ENCODE data around the gene RAB3D. TPM values are rescaled to one million over a fixed set of nuclear protein-coding genes. Genes with fewer than 3 reads are reported as not detected.

The RAB3D gene
- total and polyA plus RNA-seq, 9 donors, result 4.1 to 10.7 (median 6.2) TPM

- Histone ChIP-seq H3K27ac (ENCODE audit: low read length) (no peak overlapping the region), H3K4me3 (ENCODE audit: low read length) (no peak overlapping the region), H3K36me3 (ENCODE audit: control insufficient read depth, insufficient read depth, low read length) (peaks cover 16% of the 10 kb centered on the region), H3K27me3 (ENCODE audit: control insufficient read depth, insufficient read depth, low read length) (no peaks in the 10 kb centered on the region), H3K4me1 (ENCODE audit: control insufficient read depth, insufficient read depth, low read length) (no peaks in the 10 kb centered on the region), H3K9me3 (replicated peaks; ENCODE audit: control insufficient read depth, low read depth, low read length) (no peaks in the 10 kb centered on the region)
- no CpG with 5 or more reads among the region's 2 CpGs for WGBS (ENCODE audit: insufficient coverage)
- DNase-seq, result no peak
Measured at GRCh38 chr19:11367528-11367927, 28.1 kb upstream of the RAB3D start.

GRCh38 chr19:11365557-11366117 lies 26.2 kb upstream of the RAB3D start:
- H3K9me3 ChIP-seq (replicated peaks; ENCODE audit: control insufficient read depth, low read depth, low read length), result no peaks in the 10 kb centered on the region
- no peak overlapping the region for H3K27ac ChIP-seq (ENCODE audit: low read length)
- no peak overlapping the region for H3K4me3 ChIP-seq (ENCODE audit: low read length)
- 30% methylated on average over 2 of the region's 7 CpGs for WGBS (ENCODE audit: insufficient coverage)
- H3K27me3 ChIP-seq (ENCODE audit: control insufficient read depth, insufficient read depth, low read length), result peaks cover 12% of the 10 kb centered on the region
- peaks cover 6% of the 10 kb centered on the region for H3K4me1 ChIP-seq (ENCODE audit: control insufficient read depth, insufficient read depth, low read length)
- H3K36me3 ChIP-seq (ENCODE audit: control insufficient read depth, insufficient read depth, low read length), result peaks cover 26% of the 10 kb centered on the region
- no peak for DNase-seq

GRCh38 chr19:11364935-11365334 lies 25.5 kb upstream of the RAB3D start:
- peaks cover 26% of the 10 kb centered on the region for H3K36me3 ChIP-seq (ENCODE audit: control insufficient read depth, insufficient read depth, low read length)
- peaks cover 12% of the 10 kb centered on the region for H3K27me3 ChIP-seq (ENCODE audit: control insufficient read depth, insufficient read depth, low read length)
- H3K27ac ChIP-seq (ENCODE audit: low read length), result no peak overlapping the region
- DNase-seq, result no peak
- 30% methylated on average over 2 of the region's 5 CpGs for WGBS (ENCODE audit: insufficient coverage)
- peaks cover 6% of the 10 kb centered on the region for H3K4me1 ChIP-seq (ENCODE audit: control insufficient read depth, insufficient read depth, low read length)
- H3K4me3 ChIP-seq (ENCODE audit: low read length), result no peak overlapping the region
- no peaks in the 10 kb centered on the region for H3K9me3 ChIP-seq (replicated peaks; ENCODE audit: control insufficient read depth, low read depth, low read length)

GRCh38 chr19:11364296-11364904 lies 24.9 kb upstream of the RAB3D start:
- no peaks in the 10 kb centered on the region for H3K9me3 ChIP-seq (replicated peaks; ENCODE audit: control insufficient read depth, low read depth, low read length)
- H3K4me1 ChIP-seq (ENCODE audit: control insufficient read depth, insufficient read depth, low read length), result peaks cover 6% of the 10 kb centered on the region
- H3K36me3 ChIP-seq (ENCODE audit: control insufficient read depth, insufficient read depth, low read length), result peaks cover 28% of the 10 kb centered on the region
- no peak overlapping the region for H3K4me3 ChIP-seq (ENCODE audit: low read length)
- no peak overlapping the region for H3K27ac ChIP-seq (ENCODE audit: low read length)
- DNase-seq, result no peak
- H3K27me3 ChIP-seq (ENCODE audit: control insufficient read depth, insufficient read depth, low read length), result peaks cover 12% of the 10 kb centered on the region
- WGBS (ENCODE audit: insufficient coverage), result 79% methylated on average over 25 of the region's 28 CpGs

GRCh38 chr19:11363881-11364280 lies 24.4 kb upstream of the RAB3D start:
- Histone ChIP-seq H3K27me3 (ENCODE audit: control insufficient read depth, insufficient read depth, low read length) (peaks cover 12% of the 10 kb centered on the region), H3K4me3 (ENCODE audit: low read length) (no peak overlapping the region), H3K27ac (ENCODE audit: low read length) (no peak overlapping the region), H3K4me1 (ENCODE audit: control insufficient read depth, insufficient read depth, low read length) (peaks cover 6% of the 10 kb centered on the region), H3K36me3 (ENCODE audit: control insufficient read depth, insufficient read depth, low read length) (peaks cover 30% of the 10 kb centered on the region), H3K9me3 (replicated peaks; ENCODE audit: control insufficient read depth, low read depth, low read length) (no peaks in the 10 kb centered on the region)
- WGBS (ENCODE audit: insufficient coverage), result 89% methylated on average over 7 of the region's 10 CpGs
- no peak for DNase-seq

- DNase-seq, result no peak
- Histone ChIP-seq H3K27me3 (ENCODE audit: control insufficient read depth, insufficient read depth, low read length) (peaks cover 12% of the 10 kb centered on the region), H3K9me3 (replicated peaks; ENCODE audit: control insufficient read depth, low read depth, low read length) (no peaks in the 10 kb centered on the region), H3K27ac (ENCODE audit: low read length) (no peak overlapping the region), H3K4me1 (ENCODE audit: control insufficient read depth, insufficient read depth, low read length) (peaks cover 6% of the 10 kb centered on the region), H3K4me3 (ENCODE audit: low read length) (no peak overlapping the region), H3K36me3 (ENCODE audit: control insufficient read depth, insufficient read depth, low read length) (peaks cover 30% of the 10 kb centered on the region)
- WGBS (ENCODE audit: insufficient coverage), result 60% methylated on average over 30 of the region's 35 CpGs
Measured at GRCh38 chr19:11361771-11362731, 22.6 kb upstream of the RAB3D start.

- 33% methylated on average over 42 of the region's 43 CpGs for WGBS (ENCODE audit: insufficient coverage)
- peaks cover 30% of the 10 kb centered on the region for H3K36me3 ChIP-seq (ENCODE audit: control insufficient read depth, insufficient read depth, low read length)
- H3K27ac ChIP-seq (ENCODE audit: low read length), result no peak overlapping the region
- H3K4me1 ChIP-seq (ENCODE audit: control insufficient read depth, insufficient read depth, low read length), result peaks cover 13% of the 10 kb centered on the region
- H3K4me3 ChIP-seq (ENCODE audit: low read length), result no peak overlapping the region
- DNase-seq, result no peak
- H3K9me3 ChIP-seq (replicated peaks; ENCODE audit: control insufficient read depth, low read depth, low read length), result no peaks in the 10 kb centered on the region
- peaks cover 12% of the 10 kb centered on the region for H3K27me3 ChIP-seq (ENCODE audit: control insufficient read depth, insufficient read depth, low read length)
Measured at GRCh38 chr19:11361037-11361770, 21.7 kb upstream of the RAB3D start.

GRCh38 chr19:11359421-11359820 lies 20.0 kb upstream of the RAB3D start:
- H3K4me3 ChIP-seq (ENCODE audit: low read length), result no peak overlapping the region
- WGBS (ENCODE audit: insufficient coverage), result 80% methylated on average over 8 of the region's 11 CpGs
- DNase-seq, result no peak
- H3K36me3 ChIP-seq (ENCODE audit: control insufficient read depth, insufficient read depth, low read length), result peaks cover 16% of the 10 kb centered on the region
- H3K27me3 ChIP-seq (ENCODE audit: control insufficient read depth, insufficient read depth, low read length), result peaks cover 12% of the 10 kb centered on the region
- H3K27ac ChIP-seq (ENCODE audit: low read length), result no peak overlapping the region
- H3K9me3 ChIP-seq (replicated peaks; ENCODE audit: control insufficient read depth, low read depth, low read length), result no peaks in the 10 kb centered on the region
- H3K4me1 ChIP-seq (ENCODE audit: control insufficient read depth, insufficient read depth, low read length), result peaks cover 20% of the 10 kb centered on the region

GRCh38 chr19:11356676-11357550 lies 17.5 kb upstream of the RAB3D start:
- Histone ChIP-seq H3K27ac (ENCODE audit: low read length) (no peak overlapping the region), H3K36me3 (ENCODE audit: control insufficient read depth, insufficient read depth, low read length) (peaks cover 7% of the 10 kb centered on the region), H3K4me3 (ENCODE audit: low read length) (no peak overlapping the region), H3K27me3 (ENCODE audit: control insufficient read depth, insufficient read depth, low read length) (peaks cover 13% of the 10 kb centered on the region), H3K4me1 (ENCODE audit: control insufficient read depth, insufficient read depth, low read length) (peaks cover 20% of the 10 kb centered on the region), H3K9me3 (replicated peaks; ENCODE audit: control insufficient read depth, low read depth, low read length) (no peaks in the 10 kb centered on the region)
- whole genome bisulfite sequencing (ENCODE audit: insufficient coverage), result 87% methylated on average over 6 of the region's 11 CpGs
- no peak for DNase-seq
